Neural progenitor cell (in vitro differentiated cells): ENCODE measurements around the gene DIS3L2. TPM values are rescaled to one million over a fixed set of nuclear protein-coding genes. Genes with fewer than 3 reads are reported as not detected.

Experiments
- DNase-seq: peaks from one replicate; pipeline ENCODE4 v3.0.0-alpha.2; 2016; ENCODE audit warnings: low spot score
- H2AFZ ChIP-seq: fragments of 200-600 bp; sonication (generic); replicated peaks from 2 replicates; pipeline ENCODE4 v1.6.1; 2016; ENCODE audit warnings: antibody characterized with exemption
- H3F3A ChIP-seq: fragments of 200-600 bp; sonication (generic); 2 replicates; pipeline ENCODE4 v1.6.1; 2016; ENCODE audit warnings: antibody characterized with exemption, low read depth
- H3K27ac ChIP-seq: fragments of 200-600 bp; sonication (generic); 2 replicates; pipeline ENCODE4 v1.5.1; 2016; ENCODE audit warnings: mild to moderate bottlenecking
- H3K27me3 ChIP-seq: fragments of 200-600 bp; sonication (generic); 2 replicates; pipeline ENCODE4 v1.6.1; 2016; ENCODE audit warnings: mild to moderate bottlenecking, moderate library complexity
- H3K36me3 ChIP-seq: fragments of 200-600 bp; sonication (generic); 2 replicates; pipeline ENCODE4 v1.5.1; 2016
- H3K4me1 ChIP-seq: fragments of 200-600 bp; sonication (generic); 2 replicates; pipeline ENCODE4 v1.6.1; 2016; ENCODE audit warnings: mixed run types
- H3K4me2 ChIP-seq: fragments of 200-600 bp; sonication (generic); 2 replicates; pipeline ENCODE4 v1.6.1; 2016
- H3K4me3 ChIP-seq: fragments of 200-600 bp; sonication (generic); 2 replicates; pipeline ENCODE4 v1.5.1; 2016
- H3K79me2 ChIP-seq: fragments of 200-600 bp; sonication (generic); 2 replicates; pipeline ENCODE4 v1.6.1; 2016; ENCODE audit warnings: low read depth
- H3K9ac ChIP-seq: fragments of 200-600 bp; sonication (generic); 2 replicates; pipeline ENCODE4 v1.6.1; 2016
- H3K9me3 ChIP-seq: fragments of 200-600 bp; sonication (generic); 2 replicates; pipeline ENCODE4 v1.5.1; 2016; ENCODE audit warnings: low read depth
- H4K20me1 ChIP-seq: fragments of 200-600 bp; sonication (generic); 2 replicates; pipeline ENCODE4 v1.6.1; 2016; ENCODE audit warnings: low read depth
- H3K27ac Mint-ChIP-seq: 3 replicates; pipeline ENCODE4 v1.8.0; 2021; ENCODE audit warnings: mixed read lengths
- H3K27me3 Mint-ChIP-seq: 2 replicates; pipeline ENCODE4 v1.8.0; 2022; ENCODE audit warnings: low read depth, mild to moderate bottlenecking, inconsistent platforms, moderate library complexity, mixed read lengths; ENCODE audit not compliant: insufficient read depth
- H3K36me3 Mint-ChIP-seq: 3 replicates; pipeline ENCODE4 v1.8.0; 2021; ENCODE audit warnings: mixed read lengths
- H3K4me1 Mint-ChIP-seq: 3 replicates; pipeline ENCODE4 v1.8.0; 2021; ENCODE audit warnings: mixed read lengths
- H3K4me3 Mint-ChIP-seq: 3 replicates; pipeline ENCODE4 v1.8.0; 2021; ENCODE audit warnings: mild to moderate bottlenecking, moderate library complexity, mixed read lengths
- H3K9me3 Mint-ChIP-seq: 3 replicates; pipeline ENCODE4 v1.8.0; 2020; ENCODE audit warnings: mixed read lengths
- CTCF ChIP-seq: fragments of 200-600 bp; sonication (generic); IDR thresholded peaks from 2 replicates; pipeline ENCODE4 v1.5.1; 2017; ENCODE audit warnings: antibody characterized with exemption, mild to moderate bottlenecking
- EZH2 ChIP-seq: fragments of 200-600 bp; sonication (generic); IDR thresholded peaks from 2 replicates; pipeline ENCODE4 v1.6.1; 2017; ENCODE audit warnings: antibody characterized with exemption, mild to moderate bottlenecking, moderate library complexity
- EZH2phosphoT487 ChIP-seq: fragments of 200-600 bp; sonication (generic); IDR thresholded peaks from 2 replicates; pipeline ENCODE4 v1.6.1; 2017; ENCODE audit warnings: antibody characterized with exemption
- total RNA-seq: library from RNA; depleted of rRNA; stranded (reverse); fragments of >200 nt; gene quantifications from 2 replicates; pipeline ENCODE4 v1.2.3, GENCODE V29; 2015; ENCODE audit warnings: low replicate concordance

DIS3L2 gene
- total RNA-seq, 1 donor from 2014 or later, result 23.2 TPM

- H3K79me2 ChIP-seq, result peaks cover 20% of the 10 kb centered on the region
- no peaks in the 10 kb centered on the region for H3K27me3 Mint-ChIP-seq
- H3K36me3 Mint-ChIP-seq, result peaks cover 6% of the 10 kb centered on the region
Observed at GRCh38 chr2:231975001-231975400, 13.5 kb downstream of the DIS3L2 start.

GRCh38 chr2:231977430-231977829 is 15.9 kb downstream of the DIS3L2 start:
- Histone ChIP-seq H3K79me2 (peaks cover 11% of the 10 kb centered on the region), H3K9ac (no peak overlapping the region), H3K9me3 (no peaks in the 10 kb centered on the region), H3F3A (no peaks in the 10 kb centered on the region), H3K36me3 (no peaks in the 10 kb centered on the region), H4K20me1 (no peaks in the 10 kb centered on the region), H3K27ac (no peak overlapping the region), H2AFZ (no peak overlapping the region), H3K27me3 (no peaks in the 10 kb centered on the region), H3K4me1 (no peaks in the 10 kb centered on the region), H3K4me2 (no peak overlapping the region), H3K4me3 (no peak overlapping the region)
- Mint-ChIP-seq H3K27me3 (no peaks in the 10 kb centered on the region), H3K9me3 (peaks cover 3% of the 10 kb centered on the region), H3K27ac (no peak overlapping the region), H3K4me3 (no peak overlapping the region), H3K36me3 (peaks cover 6% of the 10 kb centered on the region), H3K4me1 (no peaks in the 10 kb centered on the region)
- no peak for DNase-seq
- TF ChIP-seq EZH2phosphoT487 (no peak), CTCF (no peak), EZH2 (no peak)

More at GRCh38 chr2:231975001-231975400, 13.5 kb downstream of the DIS3L2 start:
- Histone ChIP-seq H3K36me3 (no peaks in the 10 kb centered on the region), H3F3A (no peaks in the 10 kb centered on the region), H4K20me1 (no peaks in the 10 kb centered on the region), H3K4me1 (no peaks in the 10 kb centered on the region), H3K9ac (no peak overlapping the region), H3K27ac (no peak overlapping the region), H2AFZ (no peak overlapping the region), H3K4me3 (no peak overlapping the region), H3K9me3 (no peaks in the 10 kb centered on the region), H3K4me2 (no peak overlapping the region), H3K27me3 (no peaks in the 10 kb centered on the region)
- Mint-ChIP-seq H3K4me3 (no peak overlapping the region), H3K4me1 (no peaks in the 10 kb centered on the region), H3K9me3 (peaks cover 6% of the 10 kb centered on the region), H3K27ac (no peak overlapping the region)
- TF ChIP-seq EZH2phosphoT487 (no peak), CTCF (no peak), EZH2 (no peak)
- no peak for DNase-seq

- Mint-ChIP-seq H3K36me3 (peaks cover 5% of the 10 kb centered on the region), H3K27me3 (no peaks in the 10 kb centered on the region), H3K27ac (no peak overlapping the region), H3K9me3 (peaks cover 2% of the 10 kb centered on the region), H3K4me1 (peaks cover 18% of the 10 kb centered on the region), H3K4me3 (no peak overlapping the region)
- TF ChIP-seq EZH2phosphoT487 (no peak), CTCF (no peak), EZH2 (no peak)
- no peaks in the 10 kb centered on the region for H3K36me3 ChIP-seq
- H3K79me2 ChIP-seq, result peaks cover 1% of the 10 kb centered on the region
- no peak overlapping the region for H2AFZ ChIP-seq
- H3K4me2 ChIP-seq, result no peak overlapping the region
- DNase-seq, result no peak
- H4K20me1 ChIP-seq, result no peaks in the 10 kb centered on the region
- H3K4me1 ChIP-seq, result no peaks in the 10 kb centered on the region
- no peaks in the 10 kb centered on the region for H3K27me3 ChIP-seq
- H3K9me3 ChIP-seq, result no peaks in the 10 kb centered on the region
- H3K4me3 ChIP-seq, result no peak overlapping the region
- no peaks in the 10 kb centered on the region for H3F3A ChIP-seq
- H3K27ac ChIP-seq, result no peak overlapping the region
- no peak overlapping the region for H3K9ac ChIP-seq
Observed at GRCh38 chr2:231984992-231985391, 23.5 kb downstream of the DIS3L2 start.
